Keratinocyte (primary cell): Measurements from ENCODE around the gene PHLDA3. TPM values are rescaled to one million over a fixed set of nuclear protein-coding genes. Genes with fewer than 3 reads are reported as not detected.

Experiments
- DNase-seq: peaks from one replicate; pipeline ENCODE4 v3.0.0-alpha.2; 2011; ENCODE audit warnings: low read depth, missing footprints, low spot score
- FAIRE-seq: peaks from 2 replicates; lab custom pipeline; 2011; peaks lifted over from hg19 to GRCh38; lab: Jason Lieb, UNC
- H2AFZ ChIP-seq: 2 replicates; pipeline ENCODE4 v1.6.0; 2012; ENCODE audit warnings: low read length, control low read depth, inconsistent platforms; ENCODE audit not compliant: control insufficient read depth
- H3K27ac ChIP-seq: 2 replicates; pipeline ENCODE4 v1.5.1; 2011; ENCODE audit warnings: low read length; ENCODE audit not compliant: control insufficient read depth, insufficient read depth
- H3K27me3 ChIP-seq: 3 replicates; pipeline ENCODE4 v1.6.0; 2011; ENCODE audit warnings: low read length; ENCODE audit not compliant: control insufficient read depth, insufficient read depth; ENCODE audit errors: extremely low read depth
- H3K36me3 ChIP-seq, 2 experiments: 2 replicates in 1 of 2; 3 replicates in 1 of 2; pipeline ENCODE4 v1.5.1; 2011; ENCODE audit warnings: low read length in 2 of 2, mild to moderate bottlenecking in 1 of 2; ENCODE audit not compliant: control insufficient read depth in 2 of 2, insufficient read depth in 2 of 2; ENCODE audit errors: extremely low read depth in 1 of 2
- H3K4me1 ChIP-seq: 3 replicates; pipeline ENCODE4 v1.5.1; 2011; ENCODE audit warnings: low read length; ENCODE audit not compliant: control insufficient read depth, insufficient read depth; ENCODE audit errors: extremely low read depth
- H3K4me2 ChIP-seq: 3 replicates; pipeline ENCODE4 v1.6.0; 2011; ENCODE audit warnings: low read depth, low read length; ENCODE audit not compliant: control insufficient read depth, insufficient read depth; ENCODE audit errors: extremely low read depth
- H3K4me3 ChIP-seq, 3 experiments: fragments of 200-600 bp in 1 of 3; sonication (generic) in 1 of 3; 2 replicates in 2 of 3; 3 replicates in 1 of 3; pipeline ENCODE4 v1.5.1; 2011 to 2016; ENCODE audit warnings: low read length in 3 of 3, mild to moderate bottlenecking in 3 of 3, control low read depth in 2 of 3, inconsistent platforms in 1 of 3, low read depth in 1 of 3, mixed read lengths in 1 of 3, mixed run types in 1 of 3, moderate library complexity in 1 of 3; ENCODE audit not compliant: control insufficient read depth in 2 of 3, insufficient read depth in 2 of 3; ENCODE audit errors: extremely low read depth in 1 of 3
- H3K79me2 ChIP-seq: 2 replicates; pipeline ENCODE4 v1.6.0; 2012; ENCODE audit warnings: low read length; ENCODE audit not compliant: control insufficient read depth, insufficient read depth
- H3K9ac ChIP-seq: 3 replicates; pipeline ENCODE4 v1.6.0; 2011; ENCODE audit warnings: low read length; ENCODE audit not compliant: control insufficient read depth, insufficient read depth; ENCODE audit errors: extremely low read depth
- H3K9me1 ChIP-seq: 3 replicates; pipeline ENCODE4 v1.6.0; 2011; ENCODE audit warnings: low read length; ENCODE audit not compliant: control insufficient read depth, insufficient read depth; ENCODE audit errors: extremely low read depth
- H3K9me3 ChIP-seq: 2 replicates; pipeline ENCODE4 v1.5.1; 2012; ENCODE audit warnings: low read depth, low read length; ENCODE audit not compliant: control insufficient read depth
- H4K20me1 ChIP-seq: 3 replicates; pipeline ENCODE4 v1.6.0; 2011; ENCODE audit warnings: low read length; ENCODE audit not compliant: control insufficient read depth, insufficient read depth; ENCODE audit errors: extremely low read depth
- EZH2 ChIP-seq: IDR thresholded peaks from one replicate; pipeline ENCODE4 v1.6.1; 2012; ENCODE audit warnings: inconsistent platforms, mild to moderate bottlenecking, low read length, moderate library complexity
- dilution Hi-C: fragments of 300-500 bp; cut with MboI; formaldehyde crosslinking; loops from one replicate; pipeline ENCODE4 v1.7.0; 2020; ENCODE audit warnings: low sequenced_read_pairs; ENCODE audit not compliant: extremely low pct_ligation_motif_present
- polyA plus RNA-seq, 5 experiments: library from polyadenylated mRNA; depleted of rRNA in 3 of 5; stranded (reverse) in 3 of 5; stranded (forward) in 1 of 5; unstranded in 1 of 5; fragments of >200 nt; gene quantifications; 1 replicate in 1 of 5; 2 replicates in 3 of 5; 3 replicates in 1 of 5; pipeline versions ENCODE4 v1.2.1 to v1.2.3, GENCODE V29; 2011 to 2012; ENCODE audit warnings: missing spikeins in 2 of 5, low read depth in 1 of 5, low replicate concordance in 1 of 5
- TF ChIP-seq, protein P1 (sequence below), 3 experiments: IDR thresholded peaks in 1 of 3; conservative IDR thresholded peaks in 1 of 3; optimal IDR thresholded peaks in 1 of 3; 2 replicates in 2 of 3; 3 replicates in 1 of 3; pipeline versions ENCODE3 to v1.5.1; 2011; ENCODE audit warnings: low read length in 3 of 3, mild to moderate bottlenecking in 3 of 3, moderate library complexity in 2 of 3, control low read depth in 1 of 3, inconsistent platforms in 1 of 3; ENCODE audit not compliant: insufficient read depth in 2 of 3; ENCODE audit errors: extremely low read depth in 1 of 3

The PHLDA3 gene
- polyA plus RNA-seq, 1 donor (not counting 4 experiments of a cell fraction or from before 2014, with no cell fraction given): 48.2 TPM

DNA sequence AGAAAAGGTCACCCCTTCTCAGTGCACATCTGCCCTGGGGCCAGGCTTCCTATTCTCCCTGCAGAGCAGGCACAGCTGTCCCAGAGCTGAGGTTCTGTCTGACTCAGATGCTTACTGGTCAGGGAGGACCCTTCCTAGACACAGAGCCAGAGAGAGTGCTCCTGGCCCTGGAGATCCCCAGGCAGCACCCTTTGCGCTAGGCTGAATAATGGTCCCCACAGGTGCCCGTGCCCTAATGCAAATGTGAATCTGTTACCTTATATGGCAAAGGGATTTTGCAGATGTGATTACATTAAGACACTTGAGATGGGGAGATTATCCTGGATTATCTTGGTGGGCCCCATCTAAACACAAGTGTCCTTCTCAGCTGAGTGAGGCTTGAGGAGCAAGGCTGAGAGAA is 44.8 kb downstream of the PHLDA3 start:
- Histone ChIP-seq H3K9me3 (no peaks in the 10 kb centered on the region), H3K27me3 (peaks cover 22% of the 10 kb centered on the region), H3K4me1 (no peaks in the 10 kb centered on the region), H2AFZ (no peak overlapping the region), H3K36me3 (no peaks in the 10 kb centered on the region), H3K27ac (no peak overlapping the region), H3K9ac (no peak overlapping the region), H3K4me3 (no peak overlapping the region), H4K20me1 (no peaks in the 10 kb centered on the region), H3K79me2 (no peaks in the 10 kb centered on the region), H3K9me1 (no peaks in the 10 kb centered on the region), H3K4me2 (no peak overlapping the region)
- dilution Hi-C loops: no loop called here
- FAIRE-seq: no peak
- no peak for DNase-seq
- TF ChIP-seq, protein P1, sequence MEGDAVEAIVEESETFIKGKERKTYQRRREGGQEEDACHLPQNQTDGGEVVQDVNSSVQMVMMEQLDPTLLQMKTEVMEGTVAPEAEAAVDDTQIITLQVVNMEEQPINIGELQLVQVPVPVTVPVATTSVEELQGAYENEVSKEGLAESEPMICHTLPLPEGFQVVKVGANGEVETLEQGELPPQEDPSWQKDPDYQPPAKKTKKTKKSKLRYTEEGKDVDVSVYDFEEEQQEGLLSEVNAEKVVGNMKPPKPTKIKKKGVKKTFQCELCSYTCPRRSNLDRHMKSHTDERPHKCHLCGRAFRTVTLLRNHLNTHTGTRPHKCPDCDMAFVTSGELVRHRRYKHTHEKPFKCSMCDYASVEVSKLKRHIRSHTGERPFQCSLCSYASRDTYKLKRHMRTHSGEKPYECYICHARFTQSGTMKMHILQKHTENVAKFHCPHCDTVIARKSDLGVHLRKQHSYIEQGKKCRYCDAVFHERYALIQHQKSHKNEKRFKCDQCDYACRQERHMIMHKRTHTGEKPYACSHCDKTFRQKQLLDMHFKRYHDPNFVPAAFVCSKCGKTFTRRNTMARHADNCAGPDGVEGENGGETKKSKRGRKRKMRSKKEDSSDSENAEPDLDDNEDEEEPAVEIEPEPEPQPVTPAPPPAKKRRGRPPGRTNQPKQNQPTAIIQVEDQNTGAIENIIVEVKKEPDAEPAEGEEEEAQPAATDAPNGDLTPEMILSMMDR (optimal IDR thresholded peaks at IDR 0.05 in 1 of 3, IDR thresholded peaks at IDR 0.05 in 1 of 3, conservative IDR thresholded peaks at IDR 0.05 in 1 of 3; ENCODE audit: extremely low read depth in 1 of 3, insufficient read depth in 2 of 3, low read length in 3 of 3): no peak
- no peak for TF ChIP-seq EZH2

GRCh38 chr1:201423655-201424054 is 45.3 kb downstream of the PHLDA3 start:
- TF ChIP-seq, protein P1 (optimal IDR thresholded peaks at IDR 0.05 in 1 of 3, IDR thresholded peaks at IDR 0.05 in 1 of 3, conservative IDR thresholded peaks at IDR 0.05 in 1 of 3; ENCODE audit: extremely low read depth in 1 of 3, insufficient read depth in 2 of 3, low read length in 3 of 3): no peak
- TF ChIP-seq EZH2: no peak
- H3K27ac ChIP-seq: no peak overlapping the region
- H3K79me2 ChIP-seq: no peaks in the 10 kb centered on the region
- H3K4me3 ChIP-seq: no peak overlapping the region
- no peaks in the 10 kb centered on the region for H3K36me3 ChIP-seq
- H3K4me1 ChIP-seq: no peaks in the 10 kb centered on the region
- no peaks in the 10 kb centered on the region for H3K9me1 ChIP-seq
- no peak overlapping the region for H2AFZ ChIP-seq
- FAIRE-seq: no peak
- H3K4me2 ChIP-seq: no peak overlapping the region
- no peak for DNase-seq
- dilution Hi-C loops: no loop called here
- no peaks in the 10 kb centered on the region for H3K9me3 ChIP-seq
- no peaks in the 10 kb centered on the region for H4K20me1 ChIP-seq
- H3K9ac ChIP-seq: no peak overlapping the region
- H3K27me3 ChIP-seq: peaks cover 22% of the 10 kb centered on the region
